Measurements from ENCODE around the gene SRGAP2B. TPM values are rescaled to one million over a fixed set of nuclear protein-coding genes. Genes with fewer than 3 reads are reported as not detected.
"Not testable (repeated sequence)": the region's sequence is repeated elsewhere in the genome, so short reads cannot be mapped to it uniquely, and the experiment has no call there.

Gene SRGAP2B
- total RNA-seq, 1 experiment from 2014 or later = 13.8 TPM

DNA sequence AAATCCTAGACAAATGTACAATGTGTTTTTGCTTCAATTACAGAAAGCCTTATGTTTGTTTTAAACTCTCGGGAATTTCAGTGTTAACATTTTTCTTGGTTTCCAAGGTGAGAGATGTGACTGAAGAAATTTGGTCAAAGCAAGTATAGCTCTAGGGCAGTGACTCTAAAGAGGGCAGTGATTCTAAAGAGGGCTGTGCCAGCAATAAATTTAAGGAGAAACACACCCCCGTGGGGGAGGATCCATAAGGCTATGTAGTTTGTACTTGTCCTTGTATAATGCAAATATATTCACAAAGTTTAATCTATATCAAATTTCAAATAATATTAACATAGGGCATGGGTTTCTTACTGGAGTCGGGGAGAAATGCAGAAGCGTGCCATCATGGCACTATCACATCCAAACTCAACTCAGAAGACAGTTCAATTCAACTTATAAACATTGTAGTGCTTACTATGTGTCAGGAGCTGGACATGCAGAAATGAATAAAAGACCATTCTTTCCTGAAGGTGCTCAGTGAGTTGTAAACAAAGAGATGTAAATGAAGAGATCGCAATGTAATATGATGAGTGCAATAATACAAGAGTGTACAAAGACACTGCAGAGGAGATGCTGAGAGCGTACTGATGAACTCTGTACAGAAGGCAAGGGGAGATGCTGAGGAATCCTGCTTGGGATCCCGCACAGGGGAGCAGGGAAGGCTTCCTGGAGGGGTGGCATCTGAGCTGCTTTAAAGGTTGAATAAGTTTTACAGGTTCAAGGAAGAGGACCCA, 12.5 kb downstream of the SRGAP2B start:
- not testable (repeated sequence) for DNase-seq (ENCODE audit: low spot score)

DNA sequence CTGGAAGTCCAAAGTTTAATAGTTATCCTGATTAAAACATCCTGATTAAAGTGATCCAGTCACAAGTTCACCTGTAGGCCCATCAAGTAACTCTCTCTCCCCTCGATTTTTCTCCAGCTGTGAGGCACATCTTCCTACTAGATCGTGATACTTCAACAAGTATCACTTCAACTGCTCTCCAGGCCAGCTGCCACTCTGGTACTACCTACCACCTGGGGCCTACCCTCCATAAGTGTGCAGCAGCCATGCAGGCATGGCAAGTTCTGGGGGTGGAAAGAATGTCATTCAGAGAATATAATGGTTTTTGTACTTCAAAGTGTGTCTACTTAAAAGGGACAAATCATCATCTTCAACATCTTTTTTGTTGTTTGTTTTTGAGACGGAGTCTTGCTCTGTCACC, 14.9 kb downstream of the SRGAP2B start:
- DNase-seq (ENCODE audit: low spot score) = not testable (repeated sequence)

DNA sequence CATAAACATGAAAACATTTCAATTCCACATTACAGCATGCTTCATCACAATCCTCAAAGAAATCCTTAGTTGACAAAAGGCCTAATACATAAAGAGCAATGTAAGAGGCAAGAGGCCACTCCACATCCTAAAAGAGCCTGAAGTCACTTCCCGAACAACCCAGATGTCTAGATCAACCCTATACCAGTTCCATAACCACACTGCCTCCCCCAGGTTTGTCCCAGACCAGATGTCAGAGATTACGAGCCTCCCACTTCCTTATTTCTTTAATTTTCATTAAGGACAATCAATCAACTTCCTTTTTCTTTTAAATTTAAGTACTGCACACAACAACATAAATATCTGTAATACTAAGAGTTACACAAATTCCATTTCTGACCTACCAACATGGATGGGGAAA, 15.4 kb downstream of the SRGAP2B start:
- DNase-seq (ENCODE audit: low spot score) = not testable (repeated sequence)

DNA sequence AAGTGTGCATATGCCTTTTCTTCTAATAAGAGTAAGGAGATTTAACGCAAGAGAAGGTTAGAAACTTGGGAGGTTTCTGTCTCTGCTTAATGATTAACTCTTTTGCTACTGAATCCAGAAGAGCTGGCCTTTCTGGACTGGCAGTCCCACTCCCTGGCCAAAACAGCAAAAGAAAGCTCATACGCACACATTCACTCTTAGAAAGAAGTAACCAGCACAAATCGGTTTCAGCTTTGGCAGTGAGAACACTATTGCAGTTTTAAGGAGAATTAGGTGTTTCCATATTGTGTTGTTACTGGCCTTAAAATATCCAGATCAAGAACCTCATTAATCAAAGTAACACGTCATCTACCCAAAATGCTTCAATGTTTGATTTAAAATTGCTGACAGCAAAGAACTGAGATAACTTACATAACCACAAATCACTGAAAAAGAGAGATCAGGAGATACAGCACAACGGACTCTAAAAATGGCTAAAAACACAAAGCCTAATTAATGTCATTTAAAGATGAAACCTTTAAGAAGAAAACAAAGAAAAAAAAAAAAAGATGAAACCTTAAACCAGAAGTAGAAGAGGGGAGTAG, 16.2 kb downstream of the SRGAP2B start:
- DNase-seq (ENCODE audit: low spot score) = not testable (repeated sequence)

DNA sequence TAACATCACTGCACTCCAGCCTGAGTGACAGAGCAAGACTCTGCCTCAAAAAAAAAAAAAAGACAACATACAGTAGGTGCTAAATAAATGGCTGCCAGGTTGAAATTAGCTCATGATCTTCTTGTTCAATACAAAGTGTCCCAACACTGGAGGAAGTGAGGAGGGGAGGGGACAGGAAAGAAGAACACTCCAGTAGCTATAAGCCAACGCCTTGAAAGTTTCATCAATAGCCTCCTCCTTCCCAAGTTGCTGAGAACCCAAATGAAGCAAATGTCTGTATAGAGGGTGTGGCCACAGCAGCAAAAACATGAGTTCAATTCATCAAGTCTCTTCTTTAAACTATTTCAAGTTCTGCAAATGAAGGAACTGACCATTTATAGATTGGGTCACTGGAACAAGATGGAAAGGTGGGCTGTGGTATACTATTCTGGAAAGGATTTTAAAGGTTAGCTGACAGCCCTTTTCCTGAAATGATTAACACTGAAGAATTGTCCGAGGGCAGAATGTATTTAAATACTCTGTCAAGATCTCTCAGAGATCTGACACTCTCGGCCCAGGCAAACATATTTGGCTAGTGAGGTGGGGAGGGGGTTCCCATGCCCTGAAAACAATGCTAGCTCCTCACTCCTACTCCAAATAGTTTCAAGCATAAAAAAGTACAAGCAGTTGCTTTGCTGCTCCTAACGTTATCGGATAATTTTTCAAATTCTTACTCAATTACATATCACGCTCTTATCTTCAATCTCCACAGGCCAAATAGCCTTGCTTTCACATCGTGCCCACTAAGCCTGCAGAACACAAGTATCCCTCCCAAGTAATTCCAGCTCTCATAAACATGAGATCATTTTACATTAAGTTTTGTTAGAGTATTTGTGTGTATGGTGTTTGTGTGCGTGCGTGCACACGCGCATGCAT, 17.0 kb downstream of the SRGAP2B start:
- DNase-seq (ENCODE audit: low spot score) = not testable (repeated sequence)

DNA sequence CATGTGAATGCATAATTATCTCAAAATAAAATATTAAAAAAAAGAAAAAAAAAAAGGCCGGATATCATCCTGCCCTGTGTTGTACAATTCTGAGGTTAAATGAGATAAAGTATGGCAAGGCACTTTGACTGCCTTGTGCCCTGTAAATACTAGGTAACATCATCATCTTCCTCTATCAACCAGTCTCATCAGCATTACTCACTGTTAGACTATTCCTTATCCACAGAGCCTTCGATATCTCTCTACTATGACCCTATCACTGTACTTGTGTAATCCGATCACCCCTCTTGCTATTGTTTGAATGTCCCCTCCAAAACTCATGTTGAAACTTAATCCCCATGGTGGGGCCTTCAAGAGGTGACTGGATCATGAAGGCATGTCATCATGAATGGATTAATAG, 18.3 kb downstream of the SRGAP2B start:
- DNase-seq (ENCODE audit: low spot score) = not testable (repeated sequence)

DNA sequence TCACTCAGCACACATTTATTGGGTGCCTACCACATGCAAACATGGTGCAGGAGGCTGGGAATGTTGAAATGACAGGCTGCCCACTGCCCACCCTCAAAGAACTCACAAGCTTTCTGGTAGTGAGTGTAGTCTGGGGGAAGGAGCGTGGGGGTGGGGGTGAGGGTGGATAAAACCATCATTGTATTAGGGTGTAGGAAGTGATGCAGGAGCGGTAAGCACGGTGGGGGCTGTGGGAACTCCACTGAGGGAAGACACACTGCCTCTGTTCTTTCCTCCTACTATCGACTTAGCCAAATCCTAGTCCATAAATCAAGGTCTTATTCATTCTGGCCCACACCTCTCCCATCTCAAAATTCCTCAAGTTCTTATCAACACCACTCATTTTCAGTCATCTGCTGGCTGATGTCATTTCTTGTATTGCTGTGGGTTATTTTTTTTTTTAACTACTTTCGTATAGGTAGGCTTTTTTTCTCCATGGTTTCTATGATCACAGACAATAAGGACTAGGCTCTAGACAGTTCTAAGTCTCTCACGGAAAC, 21.0 kb downstream of the SRGAP2B start:
- DNase-seq (ENCODE audit: low spot score) = not testable (repeated sequence)

DNA sequence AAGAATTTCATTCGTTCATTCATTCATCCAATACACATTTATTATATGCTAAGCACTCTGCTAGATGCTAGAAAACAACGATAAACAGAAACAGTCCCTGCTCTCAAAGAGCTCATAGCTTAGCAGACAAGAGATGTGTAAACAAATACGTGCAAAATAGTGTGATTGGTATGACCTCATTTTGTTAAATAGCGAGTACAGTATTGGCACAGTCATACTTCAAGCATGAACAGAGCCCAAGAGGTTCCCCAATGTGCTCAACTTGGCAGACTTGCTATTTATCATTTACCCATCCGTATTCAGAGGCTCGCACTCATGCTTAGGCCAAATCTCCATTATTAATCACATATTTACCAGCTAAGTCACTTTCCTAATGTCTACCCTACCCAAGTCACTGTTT, 23.6 kb downstream of the SRGAP2B start:
- DNase-seq (ENCODE audit: low spot score) = not testable (repeated sequence)

DNA sequence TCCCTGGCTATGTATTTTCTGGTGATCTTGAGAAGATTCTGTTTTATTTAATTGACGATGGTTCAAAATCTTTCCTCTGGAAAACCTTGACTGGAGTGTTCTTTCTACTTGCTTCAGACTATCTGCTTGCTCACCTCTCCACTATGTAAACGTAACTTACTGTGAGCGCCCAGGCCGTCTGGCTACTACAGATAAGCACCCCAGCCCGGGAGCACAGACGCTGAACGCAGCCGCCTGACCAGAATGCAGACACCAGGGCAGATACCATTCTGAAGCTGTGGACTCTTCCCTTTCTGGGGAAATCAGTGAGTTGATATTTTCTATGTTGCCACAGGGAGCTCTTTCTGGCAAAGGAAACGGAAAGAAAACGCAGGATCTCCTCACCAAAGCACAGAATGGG, 28.6 kb downstream of the SRGAP2B start:
- not testable (repeated sequence) for DNase-seq (ENCODE audit: low spot score)

DNA sequence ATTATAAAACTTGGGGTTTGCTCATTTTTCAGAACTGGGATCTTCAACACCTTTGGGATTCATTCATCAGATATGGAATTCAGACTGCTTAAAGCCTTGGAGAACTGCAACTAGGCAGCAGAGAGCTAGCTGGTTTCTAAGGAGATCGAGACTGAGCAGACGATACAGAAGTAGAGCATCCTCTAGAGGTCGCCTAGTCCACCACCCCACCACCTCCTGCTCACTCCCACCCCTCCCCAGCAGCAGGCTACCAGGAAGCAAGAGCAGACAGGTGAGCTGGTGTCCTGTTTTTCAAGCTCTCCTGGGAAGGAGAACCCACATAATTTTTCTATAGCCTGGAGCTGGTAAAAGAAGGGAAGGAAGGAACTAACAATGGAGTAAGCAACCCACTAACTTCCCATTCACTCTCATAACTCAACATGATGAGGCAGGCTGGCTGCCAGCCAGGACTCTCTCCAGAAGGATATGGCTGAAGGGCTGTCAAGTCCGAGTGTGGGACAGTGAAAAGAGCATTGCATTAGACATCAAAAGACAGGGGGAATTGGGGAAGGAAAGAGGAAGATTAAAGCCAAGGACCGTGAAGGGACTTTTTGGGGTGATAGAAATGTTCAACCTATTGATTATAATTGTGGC, 29.8 kb downstream of the SRGAP2B start:
- DNase-seq (ENCODE audit: low spot score) = not testable (repeated sequence)

DNA sequence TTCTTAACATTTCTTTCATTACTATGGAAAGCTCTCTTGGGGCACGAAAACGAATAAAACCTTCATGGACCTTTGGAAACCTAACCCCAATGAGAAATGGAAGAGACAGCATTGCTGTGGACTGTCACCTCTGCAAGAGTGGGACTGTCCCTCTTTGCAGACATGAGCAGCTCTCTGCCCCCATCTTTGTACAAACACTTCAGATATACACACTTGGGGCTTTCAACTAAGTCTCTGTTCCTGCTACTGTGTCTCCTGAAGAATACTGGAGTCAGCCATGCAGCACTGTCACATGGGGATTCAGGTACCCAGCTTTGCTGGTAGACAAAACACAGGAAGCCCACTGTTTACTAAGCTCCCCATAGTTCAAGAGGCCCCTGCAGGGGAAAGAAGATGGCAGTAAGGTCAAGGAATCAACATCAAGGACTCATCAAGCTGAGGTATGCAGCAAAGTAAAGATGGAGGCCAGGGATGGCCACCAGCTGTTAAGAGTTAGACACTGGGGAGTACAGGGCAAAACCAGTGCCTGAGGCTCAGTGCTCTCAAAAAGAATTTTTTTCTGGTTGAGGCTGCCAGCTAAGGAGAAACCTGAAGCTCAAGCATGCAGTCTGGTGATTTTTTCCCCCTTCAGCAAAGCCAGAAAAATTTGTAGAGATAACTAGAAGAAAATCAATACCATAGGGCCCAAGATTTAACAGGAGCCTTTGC, 31.0 kb downstream of the SRGAP2B start:
- not testable (repeated sequence) for DNase-seq (ENCODE audit: low spot score)

DNA sequence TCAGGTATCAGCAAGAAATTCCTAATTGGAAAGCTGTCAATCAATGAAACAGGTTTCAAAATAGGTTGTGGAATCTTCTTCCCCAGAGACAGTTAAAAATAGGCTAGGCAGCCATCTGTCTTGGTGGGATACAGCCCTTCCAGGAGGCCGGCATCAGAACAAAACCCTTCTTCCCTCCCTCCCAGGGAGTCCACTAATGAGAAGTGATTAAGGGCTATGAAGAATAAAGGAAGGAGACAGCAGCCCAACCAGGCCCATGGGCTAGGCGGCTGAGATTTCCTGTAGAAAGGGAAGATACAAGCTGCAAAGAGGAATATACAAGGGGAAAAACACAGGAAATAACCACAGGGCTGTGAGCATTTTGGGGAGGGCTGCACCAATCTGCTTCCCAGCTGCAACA, 31.8 kb downstream of the SRGAP2B start:
- not testable (repeated sequence) for DNase-seq (ENCODE audit: low spot score)

DNA sequence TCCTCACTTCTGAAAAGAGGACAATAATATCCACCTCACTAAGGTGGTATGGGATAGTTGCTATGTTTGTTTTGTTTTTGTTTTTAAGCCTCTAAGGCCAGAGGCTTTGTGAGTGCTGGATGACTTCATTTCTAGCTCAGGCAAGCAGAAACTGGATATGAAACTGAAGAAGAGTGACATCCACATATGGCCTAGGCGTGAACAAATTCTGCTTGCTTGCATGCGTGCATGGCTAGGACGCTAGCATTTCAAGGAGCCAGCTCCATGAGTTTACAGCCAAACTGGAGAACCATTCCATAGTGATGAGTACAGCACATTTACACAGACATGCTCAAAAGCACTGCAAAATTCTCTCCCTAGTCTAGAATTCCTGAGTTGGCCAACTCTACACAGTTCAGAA, 36.9 kb downstream of the SRGAP2B start:
- not testable (repeated sequence) for DNase-seq (ENCODE audit: low spot score)

DNA sequence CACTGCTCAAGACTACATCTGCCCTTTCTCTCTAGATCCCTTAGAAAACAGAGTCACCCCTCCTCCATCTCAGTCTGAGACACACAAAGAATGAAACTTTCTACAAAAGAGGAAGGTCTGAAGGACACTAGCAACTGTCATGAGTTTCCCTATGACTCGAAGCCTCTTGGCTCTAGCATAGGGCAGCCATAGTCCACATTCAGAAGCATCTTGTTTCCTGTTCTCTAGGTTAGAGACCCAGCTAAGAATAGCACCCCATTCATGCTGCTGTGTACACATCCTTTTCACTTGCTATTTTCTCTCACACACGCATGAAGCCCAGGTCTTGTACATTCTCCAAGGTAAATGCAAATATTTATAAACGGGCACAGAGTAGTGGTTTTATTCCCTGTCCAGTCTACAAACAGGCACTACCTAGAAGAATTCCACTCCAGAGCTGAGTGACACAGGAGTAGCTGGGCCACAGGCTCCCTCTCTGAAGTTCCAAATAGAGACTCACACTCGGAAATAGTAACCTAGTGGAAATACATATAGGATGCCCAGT, 39.8 kb downstream of the SRGAP2B start:
- DNase-seq (ENCODE audit: low spot score) = not testable (repeated sequence)

DNA sequence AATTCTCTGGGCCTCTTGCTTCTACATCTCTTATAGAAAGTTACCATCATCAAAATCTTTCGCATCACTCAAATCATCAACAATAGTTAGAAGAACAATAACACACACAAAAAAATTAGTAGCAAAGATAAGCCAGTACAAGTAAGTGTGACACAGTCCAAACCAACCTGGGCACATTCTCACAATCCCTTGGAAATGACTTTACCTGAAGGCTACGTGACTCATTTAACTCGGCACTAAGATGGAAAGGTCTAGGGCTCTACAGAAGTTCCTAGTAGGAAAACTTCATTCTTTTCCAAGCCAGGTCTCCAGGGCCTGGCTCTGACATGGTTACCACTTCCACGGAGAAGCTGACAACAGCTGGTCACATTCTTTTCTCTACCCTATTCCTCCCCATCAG, 41.7 kb downstream of the SRGAP2B start:
- DNase-seq (ENCODE audit: low spot score) = not testable (repeated sequence)

DNA sequence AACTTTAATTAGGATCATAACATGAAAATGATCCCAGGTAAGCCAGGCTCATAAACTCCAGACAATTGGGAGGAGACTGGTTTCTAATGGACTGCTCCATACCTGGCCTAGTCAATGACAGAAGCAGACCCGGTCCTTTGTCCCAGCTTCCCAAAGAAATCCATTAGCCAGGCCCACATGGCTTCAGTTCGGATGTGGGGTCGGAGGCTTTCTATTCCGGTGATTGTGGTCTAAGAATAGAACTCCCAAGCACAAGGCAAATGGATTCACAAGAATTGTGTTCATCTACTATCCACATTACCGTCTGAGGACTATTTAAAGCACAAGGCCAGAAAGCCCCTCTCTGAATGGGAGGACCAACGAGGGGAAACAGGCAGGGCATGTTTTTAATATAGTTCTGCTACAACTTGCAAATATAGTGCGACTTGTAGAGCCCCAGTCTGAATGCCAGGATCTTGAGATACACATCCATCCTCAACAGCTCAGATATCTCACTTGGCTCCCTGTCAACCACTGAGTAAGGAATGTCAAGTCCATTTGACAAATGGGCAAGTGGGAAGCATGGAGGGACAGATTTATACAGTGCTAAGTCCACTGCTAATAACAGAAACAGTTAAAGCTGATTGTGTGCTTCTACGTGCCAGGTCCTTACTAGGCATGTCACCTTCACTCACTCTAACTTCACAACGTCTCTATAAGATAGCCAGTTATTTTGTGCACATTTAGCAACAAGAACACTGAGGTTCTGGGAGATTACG, 42.9 kb downstream of the SRGAP2B start:
- DNase-seq (ENCODE audit: low spot score) = not testable (repeated sequence)

DNA sequence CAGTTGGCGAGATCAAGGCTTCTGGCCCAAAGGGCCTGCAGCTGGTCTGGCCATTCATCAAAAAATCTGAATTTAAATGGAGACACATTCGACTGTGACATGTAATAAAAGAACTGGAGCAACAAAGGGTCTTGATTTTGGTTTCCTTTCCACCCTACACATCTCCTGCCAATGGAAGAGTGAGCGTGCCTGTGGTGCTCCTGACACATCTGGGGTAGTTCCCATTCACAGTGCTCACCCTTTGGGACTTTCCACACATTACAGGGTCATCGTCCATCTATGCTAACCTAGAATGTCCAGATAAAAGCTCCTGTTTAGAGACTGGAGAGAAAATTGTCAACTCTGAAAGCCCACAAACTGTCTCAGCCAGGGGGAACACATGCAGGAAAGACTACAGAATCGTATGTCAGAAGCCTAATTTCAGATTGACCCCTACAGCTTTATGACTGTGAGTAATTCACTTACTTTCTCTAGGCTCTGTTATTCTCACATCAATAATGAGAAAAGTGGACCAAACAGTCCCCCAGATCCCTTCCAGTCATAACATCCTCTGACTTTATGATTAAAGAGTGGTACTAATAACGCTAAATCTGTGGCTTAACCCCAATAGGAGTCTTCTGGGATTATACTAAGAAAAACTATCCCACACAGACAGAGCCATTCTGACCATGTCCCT, 46.8 kb downstream of the SRGAP2B start:
- not testable (repeated sequence) for DNase-seq (ENCODE audit: low spot score)

DNA sequence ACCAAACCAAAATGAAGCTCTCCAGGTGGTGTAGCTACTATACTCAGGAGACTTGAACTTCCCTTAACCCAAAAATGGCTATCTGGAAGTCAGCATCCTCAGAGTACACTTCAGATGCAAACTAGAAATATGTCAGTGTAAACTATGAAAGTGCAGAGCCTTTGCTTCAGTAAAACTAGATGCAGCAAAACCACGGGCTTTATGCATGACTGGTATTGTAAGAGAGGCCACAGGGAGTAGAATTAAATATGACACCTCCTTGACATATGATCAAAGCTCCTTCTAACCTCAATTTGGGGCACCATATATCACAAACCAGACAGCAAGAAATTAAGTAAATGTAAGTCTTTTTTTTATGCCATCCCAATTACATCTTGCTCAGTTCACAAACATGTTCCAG, 47.6 kb downstream of the SRGAP2B start:
- not testable (repeated sequence) for DNase-seq (ENCODE audit: low spot score)
